B cell (primary cell): ENCODE measurements around the gene SERPINB7. TPM values are rescaled to one million over a fixed set of nuclear protein-coding genes. Genes with fewer than 3 reads are reported as not detected.

Experiments
- ATAC-seq: fragments of 200-7000 bp; cut with Tn5 transposase; one replicate; pipeline ENCODE4 v1.10.0; 2021; ENCODE audit warnings: low read depth, mild to moderate bottlenecking, moderate number of reproducible peaks, moderate library complexity
- CTCF ChIA-PET: fragments of 350-600 bp; sonication (Branson Sonifier 250); formaldehyde crosslinking; loops from one replicate; lab custom pipeline; 2021; ENCODE audit warnings: antibody characterized with exemption, inconsistent platforms; lab: Charles Lee
- POLR2A ChIA-PET: fragments of 350-600 bp; sonication (Branson Sonifier 250); formaldehyde crosslinking; loops from one replicate; lab custom pipeline; 2021; ENCODE audit warnings: antibody characterized with exemption; lab: Charles Lee
- DNase-seq: peaks from one replicate; pipeline ENCODE4 v3.0.0; 2013
- H2AFZ ChIP-seq: 2 replicates; pipeline ENCODE4 v1.6.1; 2012; ENCODE audit warnings: mild to moderate bottlenecking, low read depth, low read length; ENCODE audit not compliant: insufficient read depth, poor library complexity, severe bottlenecking
- H3K27ac ChIP-seq, 2 donors: 1 replicate in 1 of 2; 2 replicates in 1 of 2; pipeline ENCODE4 v1.5.1; 2012 to 2013; ENCODE audit warnings: low read length in 2 of 2, mild to moderate bottlenecking in 2 of 2, moderate library complexity in 1 of 2
- H3K27me3 ChIP-seq, 4 experiments: fragments of 200-600 bp in 1 of 4; sonication (generic) in 1 of 4; replicated peaks in 1 of 4; 1 replicate in 2 of 4; 2 replicates in 2 of 4; pipeline versions ENCODE4 v1.6.1 to v1.7.0; 2013 to 2016; ENCODE audit warnings: low read length in 3 of 4, mild to moderate bottlenecking in 2 of 4, mixed read lengths in 1 of 4, moderate library complexity in 1 of 4; ENCODE audit not compliant: insufficient read depth in 4 of 4, control insufficient read depth in 3 of 4; ENCODE audit errors: control extremely low read depth in 1 of 4
- H3K36me3 ChIP-seq, 2 experiments: replicated peaks in 1 of 2; 1 replicate in 1 of 2; 2 replicates in 1 of 2; pipeline versions ENCODE4 v1.6.1 to v1.7.1; 2013; ENCODE audit warnings: low read length in 1 of 2; ENCODE audit not compliant: insufficient read depth in 2 of 2, control insufficient read depth in 1 of 2; ENCODE audit errors: control extremely low read depth in 1 of 2, extremely low read depth in 1 of 2
- H3K4me1 ChIP-seq, 2 donors: fragments of 200-600 bp in 1 of 2; sonication (generic) in 1 of 2; 1 replicate in 1 of 2; 2 replicates in 1 of 2; pipeline versions ENCODE4 v1.5.1 to v1.6.1; 2013 to 2017; ENCODE audit warnings: low read length in 2 of 2; ENCODE audit not compliant: control insufficient read depth in 2 of 2, insufficient read depth in 2 of 2
- H3K4me2 ChIP-seq: replicated peaks from 2 replicates; pipeline ENCODE3; 2012; ENCODE audit warnings: mild to moderate bottlenecking, low read depth, low read length; ENCODE audit not compliant: poor library complexity, severe bottlenecking
- H3K4me3 ChIP-seq, 5 experiments: fragments of 200-600 bp in 1 of 5; sonication (generic) in 1 of 5; 1 replicate in 3 of 5; 2 replicates in 2 of 5; pipeline versions ENCODE4 v1.5.1 to v1.7.0; 2011 to 2016; ENCODE audit warnings: low read length in 4 of 5, mild to moderate bottlenecking in 4 of 5, low read depth in 2 of 5, control low read depth in 1 of 5, moderate library complexity in 1 of 5; ENCODE audit not compliant: insufficient read depth in 1 of 5; ENCODE audit errors: control extremely low read depth in 1 of 5, extremely low read depth in 1 of 5
- H3K79me2 ChIP-seq: fragments of 200-600 bp; sonication (generic); one replicate; pipeline ENCODE4 v1.6.0; 2016; ENCODE audit warnings: low read length; ENCODE audit not compliant: control insufficient read depth, insufficient read depth
- H3K9ac ChIP-seq: fragments of 200-600 bp; sonication (generic); 2 replicates; pipeline ENCODE4 v1.6.1; 2017; ENCODE audit warnings: mild to moderate bottlenecking, low read length, moderate library complexity
- H3K9me3 ChIP-seq, 3 donors: one replicate each; pipeline versions ENCODE4 v1.6.1 to v1.7.1; 2013; ENCODE audit warnings: low read length in 2 of 3; ENCODE audit not compliant: control insufficient read depth in 2 of 3, insufficient read depth in 1 of 3; ENCODE audit errors: control extremely low read depth in 1 of 3
- H4K20me1 ChIP-seq: 2 replicates; pipeline ENCODE4 v1.6.0; 2012; ENCODE audit warnings: mild to moderate bottlenecking, low read length; ENCODE audit not compliant: insufficient read depth, control insufficient read depth, poor library complexity, severe bottlenecking
- H3K27ac Mint-ChIP-seq: one replicate; pipeline ENCODE4 v1.8.0; 2021; ENCODE audit warnings: mixed read lengths
- H3K27me3 Mint-ChIP-seq: one replicate; pipeline ENCODE4 v1.8.0; 2021; ENCODE audit warnings: mixed read lengths
- H3K4me1 Mint-ChIP-seq: one replicate; pipeline ENCODE4 v1.8.0; 2021; ENCODE audit warnings: mixed read lengths
- H3K4me3 Mint-ChIP-seq: one replicate; pipeline ENCODE4 v1.8.0; 2021; ENCODE audit warnings: mixed read lengths
- H3K9me3 Mint-ChIP-seq: one replicate; pipeline ENCODE4 v1.8.0; 2022; ENCODE audit warnings: mixed read lengths; ENCODE audit not compliant: insufficient read depth
- CTCF ChIP-seq: fragments of 200-600 bp; IDR thresholded peaks from one replicate; pipeline ENCODE4 v1.8.0; 2022; ENCODE audit warnings: antibody characterized with exemption, mild to moderate bottlenecking
- EZH2 ChIP-seq: IDR thresholded peaks from 2 replicates; pipeline ENCODE4 v1.6.1; 2012; ENCODE audit warnings: borderline replicate concordance, low read depth, mild to moderate bottlenecking, moderate library complexity, low read length; ENCODE audit not compliant: insufficient read depth, poor library complexity, severe bottlenecking
- WGBS: methylation state at CpG from one replicate; pipeline ENCODE4 v1.1.5; 2013; ENCODE audit warnings: missing lambda C conversion rate; ENCODE audit not compliant: insufficient coverage; 5-methylcytosine and 5-hydroxymethylcytosine counted together
- intact Hi-C: fragments of 100-400 bp; cut with micrococcal nuclease; formaldehyde crosslinking; loops from one replicate; pipeline ENCODE4 v1.10.0; 2022
- polyA plus RNA-seq: library from polyadenylated mRNA; depleted of rRNA; stranded (reverse); fragments of >200 nt; gene quantifications from 2 replicates; pipeline ENCODE4 v1.2.3, GENCODE V29; 2012
- total RNA-seq, 2 donors: library from RNA; stranded (reverse); fragments of 120-200 nt in 1 of 2; gene quantifications; 1 replicate in 1 of 2; 2 replicates in 1 of 2; pipeline versions ENCODE4 v1.2.3 to v1.2.4, GENCODE V29; 2013 to 2022

SERPINB7 gene
- total and polyA plus RNA-seq, 2 donors (not counting 1 experiment from before 2014, with no cell fraction given): not detected

- Histone ChIP-seq H3K4me2 (no peak overlapping the region), H3K27ac (no peak overlapping the region), H3K4me1 (no peaks in the 10 kb centered on the region), H3K27me3 (peaks cover 0 to 10% (median 0%) of the 10 kb centered on the region in 4 experiments), H2AFZ (no peak overlapping the region), H4K20me1 (no peaks in the 10 kb centered on the region), H3K4me3 (no peak overlapping the region), H3K79me2 (no peaks in the 10 kb centered on the region), H3K9ac (no peak overlapping the region), H3K9me3 (no peaks in the 10 kb centered on the region), H3K36me3 (no peaks in the 10 kb centered on the region)
- intact Hi-C loops: no loop called here
- TF ChIP-seq CTCF (no peak), EZH2 (no peak)
- ChIA-PET CTCF (interaction anchor here (1.0 kb wide), 1 partner anchor 318 kb away, joined by 3 read pairs; no protein-coding TSS in a partner anchor), POLR2A (no interaction called here)
- H3K9me3 Mint-ChIP-seq: no peaks in the 10 kb centered on the region
- no CpG with 5 or more reads among the region's 3 CpGs for WGBS
- DNase-seq (no peak), ATAC-seq (no peak)
- H3K27me3 Mint-ChIP-seq: peaks cover 16% of the 10 kb centered on the region
- H3K27ac Mint-ChIP-seq: no peak overlapping the region
- no peak overlapping the region for H3K4me3 Mint-ChIP-seq
- peaks cover under 1% of the 10 kb centered on the region for H3K4me1 Mint-ChIP-seq
Observed at GRCh38 chr18:63836456-63836855, 61.2 kb downstream of the SERPINB7 start.

GRCh38 chr18:63837590-63837989, 62.4 kb downstream of the SERPINB7 start:
- no peak overlapping the region for H3K4me3 ChIP-seq
- no peaks in the 10 kb centered on the region for H3K4me1 ChIP-seq
- H3K36me3 ChIP-seq: no peaks in the 10 kb centered on the region
- intact Hi-C loops: no loop called here
- CTCF ChIA-PET: no interaction called here
- H3K9me3 ChIP-seq: no peaks in the 10 kb centered on the region
- POLR2A ChIA-PET: no interaction called here
- TF ChIP-seq CTCF (no peak), EZH2 (no peak)
- ATAC-seq (no peak), DNase-seq (no peak)
- no peaks in the 10 kb centered on the region for H3K79me2 ChIP-seq
- H3K9ac ChIP-seq: no peak overlapping the region
- no peak overlapping the region for H3K4me3 Mint-ChIP-seq
- no peak overlapping the region for H3K4me2 ChIP-seq
- H3K27me3 ChIP-seq: peaks cover 0 to 7% (median 3%) of the 10 kb centered on the region in 4 experiments
- H3K4me1 Mint-ChIP-seq: no peaks in the 10 kb centered on the region
- no peak overlapping the region for H3K27ac Mint-ChIP-seq
- H3K9me3 Mint-ChIP-seq: no peaks in the 10 kb centered on the region
- H4K20me1 ChIP-seq: no peaks in the 10 kb centered on the region
- H3K27ac ChIP-seq: no peak overlapping the region
- no peak overlapping the region for H2AFZ ChIP-seq
- peaks cover 22% of the 10 kb centered on the region for H3K27me3 Mint-ChIP-seq
- 89% methylated on average over 3 of the region's 5 CpGs for WGBS
